ENCODE measurements around the gene SDHC. TPM values are rescaled to one million over a fixed set of nuclear protein-coding genes. Genes with fewer than 3 reads are reported as not detected.

SDHC gene
- total and polyA plus RNA-seq, 2 experiments from 2014 or later, result 131 to 358 TPM

GRCh38 chr1:161305867-161306519 is 8.2 kb upstream of the SDHC start:
- Histone ChIP-seq H3K9me3 (ENCODE audit: low read depth) (no peaks in the 10 kb centered on the region), H4K20me1 (ENCODE audit: insufficient read depth, poor library complexity, severe bottlenecking) (peaks cover 4% of the 10 kb centered on the region), H3K27ac (peak overlapping the region; percentile 19), H3K4me1 (ENCODE audit: insufficient read depth) (peaks cover 10% of the 10 kb centered on the region), H3K9me2 (replicated peaks; ENCODE audit: insufficient read depth) (no peaks in the 10 kb centered on the region), H2AFZ (peak overlapping the region; percentile 79), H3K4me2 (peak overlapping the region; percentile 98), H3K27me3 (no peaks in the 10 kb centered on the region), H3K79me2 (peaks cover 10% of the 10 kb centered on the region), H3K36me3 (replicated peaks; ENCODE audit: insufficient read depth, low read depth) (no peaks in the 10 kb centered on the region), H3K4me3 (peak overlapping the region; percentile 56)
- peak; percentile 91 for DNase-seq (ENCODE audit: low spot score)
- TF ChIP-seq CTCF (IDR thresholded peaks at IDR 0.05; ENCODE audit: poor library complexity) (peak; percentile 49), EZH2 (IDR thresholded peaks at IDR 0.05; ENCODE audit: borderline replicate concordance) (no peak), EZH2phosphoT487 (IDR thresholded peaks at IDR 0.05; ENCODE audit: low read depth, severe bottlenecking, unreplicated experiment) (no peak)
- WGBS (ENCODE audit: low lambda C conversion rate, missing lambda C conversion rate), result 3% methylated on average over 22 of the region's 31 CpGs

- Histone ChIP-seq H3K79me2 (peaks cover 10% of the 10 kb centered on the region), H3K36me3 (replicated peaks; ENCODE audit: insufficient read depth, low read depth) (no peaks in the 10 kb centered on the region), H4K20me1 (ENCODE audit: insufficient read depth, poor library complexity, severe bottlenecking) (peaks cover 4% of the 10 kb centered on the region), H3K9me2 (replicated peaks; ENCODE audit: insufficient read depth) (no peaks in the 10 kb centered on the region), H3K9me3 (ENCODE audit: low read depth) (no peaks in the 10 kb centered on the region), H3K27me3 (no peaks in the 10 kb centered on the region), H2AFZ (no peak overlapping the region), H3K4me3 (no peak overlapping the region), H3K4me2 (no peak overlapping the region), H3K27ac (no peak overlapping the region), H3K4me1 (ENCODE audit: insufficient read depth) (peaks cover 10% of the 10 kb centered on the region)
- WGBS (ENCODE audit: low lambda C conversion rate, missing lambda C conversion rate), result 97% methylated on average over 7 of the region's 7 CpGs
- no peak for DNase-seq (ENCODE audit: low spot score)
- TF ChIP-seq EZH2 (IDR thresholded peaks at IDR 0.05; ENCODE audit: borderline replicate concordance), result no peak
- TF ChIP-seq CTCF (IDR thresholded peaks at IDR 0.05; ENCODE audit: poor library complexity), result no peak
- TF ChIP-seq EZH2phosphoT487 (IDR thresholded peaks at IDR 0.05; ENCODE audit: low read depth, severe bottlenecking, unreplicated experiment), result no peak
These were observed 6.9 kb upstream of the SDHC start for GRCh38 chr1:161307230-161307768.

GRCh38 chr1:161307892-161308638 is 6.1 kb upstream of the SDHC start:
- H3K36me3 ChIP-seq (replicated peaks; ENCODE audit: insufficient read depth, low read depth), result no peaks in the 10 kb centered on the region
- H3K9me2 ChIP-seq (replicated peaks; ENCODE audit: insufficient read depth), result no peaks in the 10 kb centered on the region
- peaks cover 10% of the 10 kb centered on the region for H3K4me1 ChIP-seq (ENCODE audit: insufficient read depth)
- 58% methylated on average over 2 of the region's 2 CpGs for WGBS (ENCODE audit: low lambda C conversion rate, missing lambda C conversion rate)
- H2AFZ ChIP-seq, result no peak overlapping the region
- no peak overlapping the region for H3K4me2 ChIP-seq
- H3K27me3 ChIP-seq, result no peaks in the 10 kb centered on the region
- peaks cover 10% of the 10 kb centered on the region for H3K79me2 ChIP-seq
- TF ChIP-seq EZH2 (IDR thresholded peaks at IDR 0.05; ENCODE audit: borderline replicate concordance) (no peak), CTCF (IDR thresholded peaks at IDR 0.05; ENCODE audit: poor library complexity) (no peak), EZH2phosphoT487 (IDR thresholded peaks at IDR 0.05; ENCODE audit: low read depth, severe bottlenecking, unreplicated experiment) (no peak)
- H4K20me1 ChIP-seq (ENCODE audit: insufficient read depth, poor library complexity, severe bottlenecking), result peaks cover 4% of the 10 kb centered on the region
- no peak overlapping the region for H3K4me3 ChIP-seq
- DNase-seq (ENCODE audit: low spot score), result no peak
- H3K9me3 ChIP-seq (ENCODE audit: low read depth), result no peaks in the 10 kb centered on the region
- H3K27ac ChIP-seq, result no peak overlapping the region
